Right ventricle myocardium superior (tissue), 1 donor: Measurements from ENCODE around the gene JAM3. TPM values are rescaled to one million over a fixed set of nuclear protein-coding genes. Genes with fewer than 3 reads are reported as not detected.
A peak's percentile ranks its signal among the peaks of the same experiment; 100 is the strongest.

Experiments
- ATAC-seq: fragments of 200-7000 bp; cut with Tn5 transposase; one replicate; pipeline ENCODE4 v1.9.1; 2020; ENCODE audit warnings: mild to moderate bottlenecking; ENCODE audit not compliant: poor library complexity
- DNase-seq: peaks from one replicate; pipeline ENCODE4 v3.0.0-alpha.2; 2020
- intact Hi-C: fragments of 100-400 bp; cut with DNase I; formaldehyde crosslinking; loops from one replicate; pipeline ENCODE4 v1.11.2; 2022
- total RNA-seq: library from RNA; stranded (reverse); fragmentation: NEBNext Ultra II Directional; extraction: Animal tissue kit (Norgen Biotek cat#: 25700); gene quantifications from one replicate; pipeline ENCODE4 v1.2.1, GENCODE V29; 2021
- donor health status: DM: no; HTN: yes; CAD: no; lungs with severe emphysema.

Gene JAM3
- total RNA-seq, 1 donor from 2014 or later: 23.1 TPM

GRCh38 chr11:134050541-134051383, 18.1 kb upstream of the JAM3 start:
- peak; percentile 90 for ATAC-seq
- intact Hi-C loops: loop anchor here (2.0 kb wide), 1 partner anchor 90 kb away; no protein-coding TSS in a partner anchor
- peak; percentile 76 for DNase-seq

- intact Hi-C loops: no loop called here
- no peak for ATAC-seq
- no peak for DNase-seq
Measured at GRCh38 chr11:134052395-134052987, 16.4 kb upstream of the JAM3 start.

DNA sequence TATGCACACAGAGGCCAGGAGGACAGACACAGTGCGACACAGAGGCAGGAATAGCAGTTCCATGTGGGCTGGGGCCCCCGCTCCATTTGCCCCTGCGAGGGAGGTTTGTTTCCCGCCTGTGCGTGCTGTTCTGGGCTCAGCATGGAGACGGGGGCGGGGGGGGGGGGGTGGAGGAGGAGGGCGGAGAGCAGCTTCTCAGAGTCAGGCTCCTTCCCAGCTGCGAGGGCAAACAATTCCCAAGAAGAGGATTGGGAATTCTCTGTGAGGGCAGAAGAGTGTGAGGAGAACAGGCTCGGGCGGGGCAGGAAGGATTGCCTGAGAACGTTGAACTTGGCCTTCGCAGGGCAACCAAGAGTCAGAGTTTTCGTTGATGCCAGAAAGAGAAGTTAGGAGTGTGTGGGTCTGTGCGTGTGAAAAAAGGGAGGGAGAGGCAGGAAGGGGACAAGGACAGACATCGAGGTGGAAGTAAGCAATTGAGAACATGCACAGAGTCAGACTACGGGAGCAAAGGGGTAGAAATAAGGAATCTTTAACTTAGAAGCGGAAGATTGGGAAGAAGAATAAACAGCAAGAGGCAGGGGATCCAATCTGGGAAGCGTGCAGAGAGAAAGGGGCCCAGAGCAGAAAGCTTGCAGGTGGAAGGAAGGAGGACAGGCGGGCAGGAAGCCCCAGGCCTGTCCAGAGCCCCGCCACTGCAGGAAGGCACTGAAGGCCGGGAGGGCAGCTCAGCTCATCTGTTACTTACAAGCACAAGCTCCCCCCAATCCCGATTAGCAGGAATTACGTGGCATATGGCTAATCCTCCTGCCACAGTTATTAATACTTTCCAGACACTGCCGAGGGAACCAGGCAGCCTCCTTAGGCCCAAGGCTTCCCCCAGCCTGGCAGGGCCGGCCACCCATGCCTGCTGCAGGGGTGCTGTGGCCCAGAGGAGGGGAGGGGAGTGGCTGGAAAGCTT, 15.6 kb upstream of the JAM3 start:
- intact Hi-C loops: no loop called here
- DNase-seq: no peak
- no peak for ATAC-seq

- intact Hi-C loops: no loop called here
Measured at GRCh38 chr11:134055029-134055428, 13.8 kb upstream of the JAM3 start.

DNA sequence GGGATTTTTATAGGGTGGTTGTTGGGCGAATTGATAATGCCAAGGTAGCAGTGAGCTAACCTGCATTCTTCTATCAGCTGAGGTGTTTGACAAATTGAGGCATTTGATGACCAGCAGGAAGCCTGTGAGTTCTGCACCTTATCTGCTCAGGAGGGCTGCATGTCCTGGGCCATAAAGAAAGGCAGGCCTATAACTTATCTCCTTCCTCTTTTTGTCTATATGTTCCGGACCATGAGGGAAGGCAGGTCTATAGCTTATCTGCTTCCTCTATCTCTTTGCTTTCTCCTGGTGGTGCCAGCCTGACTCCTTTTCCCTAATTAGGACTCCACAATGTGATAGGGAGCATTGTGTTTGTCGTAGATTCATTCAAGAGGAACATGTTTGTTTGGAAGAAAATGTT, 8.6 kb upstream of the JAM3 start:
- ATAC-seq (no peak), DNase-seq (no peak)
- intact Hi-C loops: no loop called here

More at GRCh38 chr11:134055029-134055428, 13.8 kb upstream of the JAM3 start:
- ATAC-seq (no peak), DNase-seq (no peak)

DNA sequence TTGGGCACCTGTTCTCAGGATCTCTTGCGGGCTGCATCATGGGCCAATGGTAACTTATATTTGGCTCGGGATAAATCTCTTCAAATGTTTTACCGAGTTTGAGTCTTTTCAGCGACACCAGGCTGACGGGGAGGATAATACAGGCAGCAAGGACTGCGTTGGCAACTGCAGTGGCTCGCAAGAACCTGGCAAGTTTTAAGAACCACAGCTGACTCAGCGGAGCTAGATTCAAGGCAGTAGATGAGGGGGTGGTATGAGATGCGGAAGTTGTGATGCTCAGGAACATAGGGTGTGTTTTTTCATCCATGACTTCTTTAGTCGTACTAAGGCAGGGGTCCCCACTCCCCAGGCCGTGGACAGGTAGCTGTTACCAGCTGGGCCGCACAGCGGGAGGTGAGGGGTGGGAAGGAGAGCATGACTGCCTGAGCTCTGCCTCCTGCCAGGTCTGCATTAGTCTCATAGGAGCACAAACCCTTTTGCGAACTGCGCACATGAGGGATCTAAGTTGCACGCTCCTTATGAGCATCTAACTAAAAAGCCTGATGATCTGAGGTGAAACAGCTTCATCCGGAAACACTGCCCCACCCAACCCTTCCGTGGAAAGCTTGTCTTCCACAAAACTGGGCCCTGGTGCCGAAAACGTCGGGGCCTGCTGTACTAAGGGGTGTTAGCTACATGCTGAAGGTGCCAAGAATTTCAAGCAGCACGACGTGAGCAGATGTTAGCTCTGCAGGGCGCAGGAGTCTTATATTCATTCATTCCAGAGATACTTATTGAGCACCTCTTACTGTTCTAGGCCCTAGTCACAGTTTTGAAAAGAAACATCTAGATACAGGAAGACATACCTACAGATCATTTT, 6.4 kb upstream of the JAM3 start:
- intact Hi-C loops: no loop called here
- no peak for DNase-seq
- ATAC-seq: no peak

DNA sequence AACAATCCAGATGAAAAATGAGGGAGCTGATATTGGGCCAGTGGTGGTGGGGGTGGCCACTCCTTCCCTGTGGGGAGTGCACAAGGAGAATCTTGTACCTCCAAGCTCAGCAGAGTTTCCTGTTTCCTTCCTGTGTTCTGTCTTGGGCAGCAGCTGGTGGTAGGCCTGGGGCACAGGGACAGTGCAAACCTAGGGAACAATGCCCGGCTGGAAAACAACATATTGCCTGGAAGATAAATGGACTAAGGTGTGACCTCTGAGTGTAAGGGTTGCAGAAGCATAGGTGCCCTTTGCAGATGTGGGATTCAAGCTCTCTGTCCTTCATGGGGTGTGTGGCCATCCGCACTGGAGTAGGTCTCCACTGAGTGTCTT, 5.8 kb upstream of the JAM3 start:
- ATAC-seq (no peak), DNase-seq (no peak)
- intact Hi-C loops: no loop called here

DNA sequence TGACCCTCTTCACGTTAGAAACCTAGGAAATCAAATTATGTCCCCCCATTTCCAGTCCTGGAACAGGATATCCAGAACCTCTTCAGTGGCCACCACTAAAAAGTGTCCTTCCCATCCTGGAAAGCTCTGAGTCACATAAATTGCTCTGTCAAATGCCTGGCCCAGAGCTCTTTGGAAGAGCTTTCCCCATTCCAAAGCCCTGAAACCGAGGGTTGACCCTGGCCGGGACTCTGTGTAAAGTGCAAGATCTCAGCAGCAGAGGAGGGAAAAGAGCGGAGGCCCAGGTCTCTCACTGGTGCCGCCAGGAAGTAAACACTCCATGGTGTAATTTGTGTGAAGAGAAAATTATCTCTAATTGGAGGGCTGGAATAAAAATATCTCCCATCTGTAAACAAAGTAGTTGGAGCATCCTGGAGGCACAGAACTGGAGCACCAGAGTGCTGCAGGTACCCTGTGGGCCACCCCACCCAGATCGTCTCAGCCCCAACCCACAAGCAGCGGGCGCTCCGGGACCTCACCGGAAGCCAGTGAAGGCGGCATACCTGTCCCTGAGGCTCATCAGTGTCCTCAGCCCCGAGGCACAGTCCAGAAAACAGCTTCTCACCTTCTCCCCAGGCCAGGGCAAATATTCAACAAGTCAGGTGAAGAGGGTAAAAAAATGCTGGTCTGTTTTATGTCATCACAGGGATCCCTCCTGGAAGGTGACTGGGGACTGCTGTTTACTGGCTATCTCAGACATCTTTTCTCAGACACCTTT, 4.7 kb upstream of the JAM3 start:
- intact Hi-C loops: no loop called here
- DNase-seq (no peak), ATAC-seq (no peak)

DNA sequence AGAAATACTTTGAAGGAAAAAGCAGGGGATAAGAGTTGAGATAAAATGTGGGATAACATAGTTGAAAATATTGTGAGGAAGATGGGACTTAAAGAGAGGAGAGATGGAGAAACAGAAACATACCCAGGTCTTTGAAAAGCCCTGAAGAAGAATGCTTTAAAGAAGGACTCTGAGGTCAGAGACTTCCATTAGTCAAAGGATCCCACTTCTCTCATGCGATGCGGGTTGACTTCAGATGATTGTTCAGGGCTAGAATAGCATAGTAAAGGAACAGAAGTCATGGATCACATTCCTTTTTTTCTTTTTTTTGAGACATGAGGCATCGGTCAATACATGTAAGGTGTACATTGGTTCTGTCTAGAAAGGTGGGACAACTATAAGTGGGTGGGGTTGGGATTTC, 3.5 kb upstream of the JAM3 start:
- DNase-seq: no peak
- ATAC-seq: no peak
- intact Hi-C loops: no loop called here

DNA sequence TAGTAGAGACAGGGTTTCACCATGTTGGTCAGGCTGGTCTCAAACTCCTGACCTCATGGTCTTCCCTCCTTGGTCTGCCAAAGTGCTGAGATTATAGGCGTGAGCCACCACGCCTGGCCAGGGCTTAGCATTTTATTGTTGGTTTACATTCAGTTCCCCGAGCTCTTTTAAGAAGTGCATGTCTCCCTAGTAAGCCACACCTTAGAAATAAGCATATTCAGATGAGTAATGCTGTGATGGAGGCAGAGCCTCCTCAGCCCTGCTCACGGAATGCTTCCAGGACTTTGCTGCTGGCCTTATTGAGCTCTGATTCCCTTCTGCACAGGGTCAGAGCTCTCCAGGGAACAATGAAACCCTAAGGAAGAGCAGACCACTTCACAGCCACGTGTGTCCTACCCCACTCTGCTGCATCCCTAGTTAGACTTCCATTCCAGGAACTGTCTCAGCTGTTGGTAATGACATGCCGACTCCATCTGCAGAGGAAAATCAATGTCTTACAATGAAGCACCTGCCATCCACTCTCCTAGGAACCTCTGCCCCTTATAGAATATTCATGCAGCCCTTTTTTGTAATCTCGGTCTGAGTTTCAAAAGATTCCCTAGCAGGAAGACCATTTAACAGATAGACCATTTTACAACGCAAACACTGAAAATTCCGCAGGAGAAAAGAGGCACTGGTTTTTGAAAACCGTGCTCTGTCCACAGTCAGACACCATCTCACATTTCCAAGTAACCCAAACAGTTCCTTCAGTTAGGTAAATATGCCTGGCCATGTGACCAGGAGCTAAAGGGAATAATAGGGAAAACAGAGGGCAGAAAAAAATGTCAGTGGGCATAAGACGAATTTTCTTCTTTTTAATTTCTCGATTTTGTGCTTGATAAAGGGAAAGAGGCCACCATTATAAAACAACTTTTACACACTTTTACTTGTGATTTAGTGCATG, 1.7 kb upstream of the JAM3 start:
- intact Hi-C loops: no loop called here
- no peak for ATAC-seq

GRCh38 chr11:134069426-134070341, 812 bp downstream of the JAM3 start:
- ATAC-seq (peak; percentile 78), DNase-seq (peak; percentile 54)
- intact Hi-C loops: no loop called here

More for the DNA sequence above, 1.7 kb upstream of the JAM3 start:
- DNase-seq: no peak

GRCh38 chr11:134070342-134070845, 1.5 kb downstream of the JAM3 start:
- intact Hi-C loops: no loop called here
- DNase-seq: no peak
- ATAC-seq: no peak

- no peak for DNase-seq
- intact Hi-C loops: no loop called here
- ATAC-seq: no peak
Measured at GRCh38 chr11:134071306-134071705, 2.4 kb downstream of the JAM3 start.

DNA sequence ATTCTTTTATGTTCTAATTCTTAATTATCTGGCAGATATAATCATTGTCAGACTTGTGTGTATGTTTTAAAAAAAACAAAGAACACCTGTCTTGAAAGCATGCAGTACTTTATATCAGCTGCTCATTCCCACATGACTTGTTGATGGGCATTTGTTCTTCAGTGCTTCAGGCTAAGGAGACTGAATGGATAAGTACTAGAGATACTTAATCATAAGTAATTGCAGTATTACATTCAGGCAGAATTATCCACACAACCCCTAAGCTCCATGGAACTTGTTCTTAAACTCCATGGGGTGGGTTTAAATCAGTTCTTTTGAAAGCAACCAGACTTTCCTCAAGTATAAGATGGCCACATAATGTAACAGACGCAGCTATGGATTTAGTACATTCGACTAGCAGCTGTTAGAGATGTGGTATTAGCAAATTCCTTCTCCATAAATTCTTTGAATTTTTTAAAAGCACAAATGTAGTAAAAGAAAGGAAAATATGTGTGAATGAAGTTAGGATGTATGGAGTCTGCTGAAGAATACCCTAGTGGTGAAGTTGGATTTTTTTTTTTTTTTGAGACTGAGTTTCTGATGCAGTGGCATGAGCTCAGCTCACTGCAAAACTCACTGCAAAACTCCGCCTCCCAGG, 3.0 kb downstream of the JAM3 start:
- DNase-seq: no peak
- ATAC-seq: no peak
- intact Hi-C loops: no loop called here

DNA sequence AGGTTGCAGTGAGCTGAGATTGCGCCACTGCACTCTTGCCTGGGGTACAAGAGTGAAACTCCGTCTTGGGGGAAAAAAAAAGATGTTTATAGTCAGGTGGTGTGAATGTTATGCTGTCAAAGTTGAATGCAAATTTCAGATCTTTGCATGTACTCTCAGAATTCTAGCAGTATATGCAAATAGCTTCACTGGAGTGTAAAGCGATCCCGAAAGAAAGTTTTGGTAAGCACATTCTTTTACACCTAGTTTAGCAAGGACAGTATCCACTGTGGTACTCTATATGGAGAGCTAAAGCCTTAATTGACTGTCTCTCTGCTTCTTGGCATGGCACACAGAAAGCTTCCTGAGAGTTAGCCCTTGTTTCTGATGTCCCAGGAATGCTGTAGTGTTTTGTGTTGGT, 4.0 kb downstream of the JAM3 start:
- no peak for ATAC-seq
- intact Hi-C loops: no loop called here
- DNase-seq: no peak
